Hepatocyte (in vitro differentiated cells): Measurements from ENCODE around the gene ARID4B. TPM values are rescaled to one million over a fixed set of nuclear protein-coding genes. Genes with fewer than 3 reads are reported as not detected.
A peak's percentile ranks its signal among the peaks of the same experiment; 100 is the strongest.

Experiments used
- DNase-seq: peaks from one replicate; pipeline ENCODE4 v3.0.0-alpha.2; 2016; ENCODE audit warnings: low spot score
- H2AFZ ChIP-seq: fragments of 200-600 bp; sonication (generic); 2 replicates; pipeline ENCODE4 v1.6.0; 2016; ENCODE audit warnings: antibody characterized with exemption, mild to moderate bottlenecking
- H3K27ac ChIP-seq: fragments of 200-600 bp; sonication (generic); 2 replicates; pipeline ENCODE4 v1.5.1; 2016; ENCODE audit warnings: mild to moderate bottlenecking
- H3K27me3 ChIP-seq: fragments of 200-600 bp; sonication (generic); 2 replicates; pipeline ENCODE4 v1.6.1; 2016
- H3K36me3 ChIP-seq: fragments of 200-600 bp; sonication (generic); replicated peaks from 2 replicates; pipeline ENCODE4 v1.5.1; 2016; ENCODE audit warnings: low read depth; ENCODE audit not compliant: insufficient read depth
- H3K4me1 ChIP-seq: fragments of 200-600 bp; sonication (generic); 2 replicates; pipeline ENCODE4 v1.5.1; 2016; ENCODE audit warnings: mild to moderate bottlenecking, moderate library complexity; ENCODE audit not compliant: insufficient read depth
- H3K4me2 ChIP-seq: fragments of 200-600 bp; sonication (generic); 2 replicates; pipeline ENCODE4 v1.6.0; 2016
- H3K4me3 ChIP-seq: fragments of 200-600 bp; sonication (generic); 2 replicates; pipeline ENCODE4 v1.5.1; 2016; ENCODE audit warnings: mild to moderate bottlenecking
- H3K79me2 ChIP-seq: fragments of 200-600 bp; sonication (generic); 2 replicates; pipeline ENCODE4 v1.6.0; 2017; ENCODE audit warnings: mild to moderate bottlenecking
- H3K9me2 ChIP-seq: fragments of 200-600 bp; sonication (generic); replicated peaks from 2 replicates; pipeline ENCODE4 v1.6.0; 2017; ENCODE audit warnings: mild to moderate bottlenecking; ENCODE audit not compliant: insufficient read depth
- H3K9me3 ChIP-seq: fragments of 200-600 bp; sonication (generic); 2 replicates; pipeline ENCODE4 v1.5.1; 2016; ENCODE audit warnings: low read depth, mild to moderate bottlenecking
- H4K20me1 ChIP-seq: fragments of 200-600 bp; sonication (generic); 2 replicates; pipeline ENCODE4 v1.6.0; 2016; ENCODE audit warnings: mild to moderate bottlenecking; ENCODE audit not compliant: insufficient read depth, poor library complexity, severe bottlenecking
- CTCF ChIP-seq: fragments of 200-600 bp; sonication (generic); IDR thresholded peaks from 2 replicates; pipeline ENCODE4 v1.5.1; 2016; ENCODE audit warnings: antibody characterized with exemption, mild to moderate bottlenecking; ENCODE audit not compliant: poor library complexity
- EZH2 ChIP-seq: fragments of 200-600 bp; sonication (generic); IDR thresholded peaks from 2 replicates; pipeline ENCODE4 v1.6.1; 2016; ENCODE audit warnings: antibody characterized with exemption, mild to moderate bottlenecking, borderline replicate concordance
- EZH2phosphoT487 ChIP-seq: fragments of 200-600 bp; sonication (generic); IDR thresholded peaks from one replicate; pipeline ENCODE4 v1.6.1; 2018; ENCODE audit warnings: antibody characterized with exemption, mild to moderate bottlenecking, low read depth, moderate library complexity; ENCODE audit not compliant: unreplicated experiment, severe bottlenecking
- WGBS: methylation state at CpG from one replicate; pipeline ENCODE4 v1.1.6; 2016; ENCODE audit warnings: low lambda C conversion rate; ENCODE audit errors: missing lambda C conversion rate; 5-methylcytosine and 5-hydroxymethylcytosine counted together
- polyA plus RNA-seq: library from polyadenylated mRNA; unstranded; fragments of >200 nt; fragmentation: Nextera tagmentation; extraction: Ambion mirVana; gene quantifications from 2 replicates; pipeline ENCODE4 v1.2.1, GENCODE V29; 2016
- total RNA-seq: library from RNA; depleted of rRNA; stranded (reverse); fragments of >200 nt; gene quantifications from 2 replicates; pipeline ENCODE4 v1.2.3, GENCODE V29; 2014

Gene ARID4B
- total and polyA plus RNA-seq, 2 experiments from 2014 or later, result 29.4 to 35.0 TPM

DNA sequence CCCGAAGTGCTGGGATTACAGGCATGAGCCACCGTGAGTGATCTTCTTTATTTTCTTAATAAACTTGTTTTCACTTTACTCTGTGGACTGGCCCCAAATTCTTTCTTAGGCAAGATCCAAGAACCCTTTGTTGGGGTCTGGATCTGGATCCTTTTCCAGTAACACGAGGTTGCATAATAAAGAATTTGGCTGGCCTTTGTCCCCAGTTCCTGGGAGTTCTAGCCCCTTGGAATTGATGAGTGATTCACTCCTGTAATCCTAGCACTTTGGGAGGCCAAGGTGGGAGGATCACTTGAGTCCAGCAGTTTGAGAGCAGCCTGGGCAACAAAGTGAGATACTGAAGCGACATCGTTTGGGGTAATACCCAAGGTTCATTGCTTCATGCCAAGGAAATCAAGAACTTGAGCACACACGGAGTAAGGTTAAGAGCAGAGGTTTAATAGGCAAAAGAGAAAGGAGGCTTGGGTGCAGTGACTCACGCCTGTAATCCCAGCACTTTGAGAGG, 197.2 kb downstream of the ARID4B start:
- DNase-seq, result no peak
- Histone ChIP-seq H3K4me1 (peaks cover 9% of the 10 kb centered on the region), H3K79me2 (peaks cover 27% of the 10 kb centered on the region), H3K4me2 (no peak overlapping the region), H3K9me2 (no peaks in the 10 kb centered on the region), H3K36me3 (no peaks in the 10 kb centered on the region), H2AFZ (no peak overlapping the region), H3K4me3 (no peak overlapping the region), H3K27me3 (no peaks in the 10 kb centered on the region), H3K9me3 (no peaks in the 10 kb centered on the region), H4K20me1 (peaks cover 20% of the 10 kb centered on the region), H3K27ac (no peak overlapping the region)
- 91% methylated on average over 7 of the region's 7 CpGs for WGBS
- no peak for TF ChIP-seq CTCF

GRCh38 chr1:235129774-235130570, 198.0 kb downstream of the ARID4B start:
- Histone ChIP-seq H3K36me3 (no peaks in the 10 kb centered on the region), H3K9me2 (no peaks in the 10 kb centered on the region), H3K9me3 (no peaks in the 10 kb centered on the region), H3K27me3 (no peaks in the 10 kb centered on the region), H3K79me2 (peaks cover 36% of the 10 kb centered on the region), H2AFZ (peak overlapping the region; percentile 85), H3K4me3 (no peak overlapping the region), H3K27ac (peak overlapping the region; percentile 95), H3K4me2 (no peak overlapping the region), H4K20me1 (peaks cover 29% of the 10 kb centered on the region), H3K4me1 (peaks cover 9% of the 10 kb centered on the region)
- no peak for TF ChIP-seq EZH2
- TF ChIP-seq EZH2phosphoT487, result no peak
- no peak for TF ChIP-seq CTCF
- DNase-seq, result no peak
- 74% methylated on average over 4 of the region's 4 CpGs for WGBS

GRCh38 chr1:235128456-235129328, 199.3 kb downstream of the ARID4B start, which contains the start of gene TOMM20:
Gene TOMM20, minus strand, starts transcription at chr1:235128837. Its CDS starts 122 bp downstream, at chr1:235128715.
- H3K27ac ChIP-seq, result peak within 1 kb of the TSS; percentile 98
- peaks cover 9% of the 10 kb centered on the region for H3K4me1 ChIP-seq
- no peaks in the 10 kb centered on the region for H3K9me3 ChIP-seq
- H3K9me2 ChIP-seq, result no peaks in the 10 kb centered on the region
- peaks cover 49% of the 10 kb centered on the region for H3K79me2 ChIP-seq
- peak within 1 kb of the TSS; percentile 85 for H2AFZ ChIP-seq
- WGBS, result 2% methylated on average over 67 of the region's 67 CpGs
- no peak for TF ChIP-seq EZH2
- TF ChIP-seq EZH2phosphoT487, result no peak
- no peak for TF ChIP-seq CTCF
- H4K20me1 ChIP-seq, result peaks cover 41% of the 10 kb centered on the region
- H3K27me3 ChIP-seq, result no peaks in the 10 kb centered on the region
- no peaks in the 10 kb centered on the region for H3K36me3 ChIP-seq
- peak within 1 kb of the TSS; percentile 61 for H3K4me3 ChIP-seq
- peak; percentile 99 for DNase-seq
- peak within 1 kb of the TSS; percentile 80 for H3K4me2 ChIP-seq
